Raji (cell line): ENCODE data around the gene DAG1.

Source experiments
- POLR2A ChIP-seq: IDR thresholded peaks from 2 replicates; pipeline ENCODE4 v1.6.1; 2011; ENCODE audit warnings: low read depth, low read length, control low read depth; ENCODE audit not compliant: insufficient read depth

DAG1 gene

DNA sequence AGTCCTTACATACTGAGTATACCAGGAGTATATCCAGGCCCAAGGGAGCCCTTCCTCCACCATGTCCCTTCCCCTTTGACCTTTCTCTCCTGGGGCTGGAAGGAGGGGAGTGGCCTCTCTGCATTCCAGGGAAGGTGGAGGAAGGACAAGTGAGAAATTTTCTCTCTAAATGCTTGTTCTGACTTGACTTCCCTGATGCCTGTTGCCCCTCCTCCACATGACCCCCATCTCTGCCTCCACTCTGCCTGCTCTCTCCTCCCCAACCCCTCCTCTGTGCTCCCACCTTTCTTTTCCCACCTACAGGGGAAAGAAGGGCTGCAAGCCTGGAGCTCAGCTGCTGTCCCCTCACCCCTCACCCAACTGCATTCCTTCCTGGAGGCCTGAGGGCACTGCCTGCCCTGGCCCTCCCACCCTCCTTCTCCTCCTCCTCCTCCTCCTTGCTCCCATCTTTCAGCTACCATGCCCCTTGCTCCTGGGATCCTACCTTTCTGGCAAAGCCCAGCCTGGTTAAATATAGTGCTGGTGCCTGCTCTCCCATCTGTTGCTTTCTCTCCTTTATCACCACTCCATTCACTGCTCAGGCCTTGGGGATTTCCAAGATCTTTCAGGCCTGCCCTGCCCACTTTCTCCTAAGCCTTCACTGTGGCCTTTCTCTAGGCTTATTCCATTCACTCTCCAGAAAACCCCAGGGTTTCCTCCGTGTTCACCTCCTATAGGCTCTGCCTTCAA is 8.5 kb upstream of the DAG1 start:
- no peak for TF ChIP-seq POLR2A

DNA sequence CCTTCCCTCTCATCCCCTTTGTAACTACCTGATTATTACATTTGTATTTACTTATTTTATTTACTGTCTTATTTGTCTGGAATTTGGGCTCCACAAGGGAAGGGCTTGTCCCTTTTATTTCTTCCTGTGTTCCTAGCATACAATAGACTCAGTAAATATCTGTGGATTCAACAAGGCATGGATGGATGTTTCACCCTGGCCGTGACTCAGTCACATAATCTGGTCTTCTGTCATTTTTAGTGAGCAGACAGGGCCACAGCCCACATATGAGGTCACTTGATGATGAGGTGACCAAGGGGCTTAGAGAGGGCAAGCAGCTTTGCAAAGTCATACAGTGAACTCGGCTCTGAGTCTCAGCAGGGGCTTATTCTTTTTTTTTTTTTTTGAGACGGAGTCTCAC is 7.8 kb upstream of the DAG1 start:
- no peak for TF ChIP-seq POLR2A

DNA sequence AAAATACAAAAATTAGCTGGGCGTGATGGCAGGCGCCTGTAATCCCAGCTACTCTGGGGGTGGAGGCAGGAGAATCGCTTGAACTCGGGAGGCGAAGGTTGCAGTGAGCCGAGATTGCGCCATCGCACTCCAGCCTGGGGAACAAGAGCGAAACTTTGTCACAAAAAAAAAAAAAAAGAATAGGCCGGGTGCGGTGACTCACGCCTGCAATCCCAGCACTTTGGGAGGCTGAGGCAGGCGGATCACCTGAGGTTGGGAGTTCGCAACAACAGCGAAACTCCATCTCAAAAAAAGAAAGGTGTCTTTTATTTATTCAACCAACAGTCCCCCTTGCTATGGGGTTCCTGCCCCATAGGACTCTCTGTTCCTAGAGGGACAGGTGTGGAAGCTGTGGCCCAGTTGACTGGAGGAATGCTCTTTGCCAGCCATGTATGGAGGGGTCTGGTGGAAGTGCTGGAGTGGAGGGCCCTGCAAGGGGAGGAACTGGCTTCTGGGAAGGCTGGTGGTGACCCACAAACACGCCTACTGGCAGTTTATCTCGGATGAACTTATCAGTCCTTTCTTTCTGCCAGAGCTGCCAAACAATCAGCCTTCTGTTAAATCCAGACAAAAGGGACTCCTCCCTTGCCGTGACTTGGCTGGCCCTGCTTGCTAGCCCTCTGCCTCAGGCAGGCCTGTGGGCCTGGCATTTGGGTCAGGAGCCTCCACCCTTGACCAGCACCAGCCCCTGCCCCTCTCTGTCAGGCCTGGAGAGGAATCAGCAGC is 4.6 kb upstream of the DAG1 start:
- no peak for TF ChIP-seq POLR2A

DNA sequence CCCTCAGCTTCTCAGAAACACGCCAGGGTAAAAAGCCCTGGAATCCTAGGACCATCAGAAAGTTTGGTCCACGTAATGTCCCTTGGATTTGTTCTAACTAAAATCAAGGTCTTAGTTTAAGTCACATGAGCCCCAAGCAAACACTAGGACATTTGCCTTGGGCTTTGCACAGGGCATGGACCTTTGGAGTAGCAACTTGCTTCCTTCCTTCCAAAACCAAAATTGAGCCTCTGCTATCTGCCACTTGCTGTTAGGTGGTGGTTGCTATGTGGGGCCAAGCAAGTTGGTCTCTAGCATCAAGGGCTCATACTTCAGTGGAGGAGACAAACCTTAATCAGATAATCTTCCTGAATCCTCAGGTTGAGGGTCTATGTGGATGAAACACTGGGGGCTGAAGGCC is 4.0 kb upstream of the DAG1 start:
- no peak for TF ChIP-seq POLR2A

DNA sequence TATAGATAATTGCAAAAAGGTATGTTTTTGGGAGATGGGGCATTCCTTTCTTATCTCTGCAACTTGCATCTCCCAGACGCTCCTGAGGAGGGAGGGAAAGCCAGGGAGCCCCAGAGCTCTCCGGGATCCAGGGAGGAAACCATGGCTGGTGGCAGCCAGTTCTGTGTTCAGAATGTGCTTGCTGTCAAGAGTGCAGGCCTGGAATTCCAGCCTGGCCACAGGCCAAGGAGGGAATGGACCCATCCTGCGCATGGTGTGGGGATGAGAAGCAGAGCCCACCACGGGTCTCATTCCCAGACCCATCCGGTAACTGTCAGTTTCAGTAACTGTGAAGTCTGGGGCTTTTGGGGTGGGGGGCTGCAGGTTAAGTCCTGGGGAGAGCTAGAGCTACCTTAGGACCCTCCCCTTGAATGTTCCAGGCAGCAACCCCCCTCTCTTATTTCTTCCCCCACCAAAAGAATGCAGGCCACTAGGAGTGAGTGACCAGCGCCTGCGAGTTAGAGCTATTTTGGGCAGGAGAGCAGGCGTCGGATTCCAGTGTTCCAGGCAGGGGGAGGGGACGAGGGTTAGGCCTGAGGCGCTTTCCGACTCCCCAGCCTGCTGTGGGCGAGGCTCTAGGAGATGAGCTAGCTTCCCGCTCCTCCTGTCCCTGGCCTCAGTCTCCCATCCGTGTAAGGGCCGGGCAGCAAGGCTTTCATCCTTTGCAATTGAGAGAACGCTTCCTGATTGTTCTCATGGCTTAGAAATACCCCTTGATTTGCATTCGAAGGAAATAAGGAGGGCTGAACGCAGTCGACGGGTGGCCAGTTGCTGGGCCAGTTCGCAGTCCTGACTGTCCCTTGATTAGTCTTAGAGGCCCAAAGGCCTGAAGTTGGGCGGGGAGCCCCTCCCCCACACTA is 781 bp upstream of the DAG1 start:
- TF ChIP-seq POLR2A = no peak; the same call in 1 of the 2 replicates

DNA sequence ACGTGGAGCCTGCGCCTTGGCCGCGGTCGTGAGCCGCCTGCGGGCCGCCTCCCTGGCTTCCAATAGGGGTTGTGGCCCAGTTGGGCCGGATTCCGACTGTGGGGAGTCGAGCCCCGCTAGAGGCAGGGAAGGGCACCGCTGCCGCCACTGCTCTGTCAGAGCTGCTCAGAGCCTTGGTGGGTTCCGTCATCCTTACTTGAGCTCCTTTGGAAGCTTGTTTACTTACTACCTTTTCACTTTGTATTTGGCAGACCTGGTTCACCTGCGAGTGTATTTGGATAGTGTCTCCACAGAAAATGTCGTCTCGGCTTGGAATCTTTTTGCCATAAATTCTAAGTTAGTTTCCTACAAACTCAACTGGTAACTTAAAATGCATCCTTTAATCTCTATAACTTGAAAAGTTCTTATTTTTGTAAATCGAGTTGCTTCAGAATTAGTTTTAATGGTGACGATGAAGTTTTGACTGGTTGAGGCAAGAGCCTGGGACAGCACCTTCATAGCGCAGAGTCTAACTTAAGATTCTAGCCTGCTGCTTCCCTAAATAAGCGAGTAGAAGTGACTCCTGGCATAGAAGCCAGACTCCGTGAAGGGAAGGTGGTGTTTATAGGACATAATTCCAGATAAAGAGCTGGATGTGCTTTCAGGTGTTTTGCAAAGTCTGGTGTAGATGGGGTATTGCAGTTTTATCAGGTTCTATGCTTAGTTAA is 800 bp downstream of the DAG1 start:
- no peak for TF ChIP-seq POLR2A

DNA sequence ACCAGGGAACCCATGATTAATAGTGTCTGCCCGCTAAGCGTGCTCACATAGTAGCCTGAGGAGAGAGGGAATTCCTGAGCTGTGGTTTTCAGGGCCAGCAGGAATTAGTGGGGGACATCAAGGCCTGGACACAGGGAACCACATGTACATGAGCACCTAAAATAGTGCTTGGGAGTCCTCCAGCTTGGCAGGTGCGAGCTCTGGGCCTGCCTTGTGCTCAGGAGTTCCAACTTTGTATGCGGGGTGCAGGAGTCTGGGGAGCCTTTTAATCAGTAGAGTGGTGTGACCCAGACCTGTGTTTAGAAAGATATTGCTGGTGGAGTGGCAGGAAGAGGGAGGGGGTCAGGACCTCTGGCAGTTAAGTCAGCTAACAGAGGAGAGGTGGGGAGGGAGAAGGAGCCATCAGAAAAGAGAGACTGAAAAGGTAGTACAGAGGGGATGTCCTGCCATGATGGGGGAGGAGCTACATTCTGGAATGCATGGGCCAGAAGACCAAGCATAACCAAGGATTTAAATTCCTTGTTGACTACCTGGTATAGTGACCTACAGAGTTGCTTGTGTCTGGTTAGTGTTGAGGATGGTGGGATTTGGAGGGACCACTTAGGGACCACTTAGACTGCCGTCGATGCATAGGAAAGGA is 1.9 kb downstream of the DAG1 start:
- no peak for TF ChIP-seq POLR2A

DNA sequence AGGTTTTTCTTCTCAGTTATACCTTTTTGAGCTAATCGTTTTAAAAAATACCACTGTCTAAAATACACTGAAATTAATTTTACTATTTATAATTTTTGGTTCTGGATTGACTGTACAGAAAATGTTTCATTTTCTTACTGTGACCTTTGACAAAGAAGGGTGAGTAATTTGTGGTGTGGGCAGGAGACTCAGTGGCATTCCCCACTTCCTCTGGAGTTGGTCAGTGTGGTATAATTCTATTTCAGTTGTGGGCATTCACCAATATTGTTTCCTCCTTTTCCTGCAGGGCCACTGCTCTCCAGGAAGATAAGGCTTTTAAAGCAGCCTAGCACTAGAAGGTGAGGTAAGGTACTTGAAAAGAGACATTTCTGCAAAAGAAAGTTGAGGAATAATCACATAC is 6.5 kb downstream of the DAG1 start:
- TF ChIP-seq POLR2A = no peak

DNA sequence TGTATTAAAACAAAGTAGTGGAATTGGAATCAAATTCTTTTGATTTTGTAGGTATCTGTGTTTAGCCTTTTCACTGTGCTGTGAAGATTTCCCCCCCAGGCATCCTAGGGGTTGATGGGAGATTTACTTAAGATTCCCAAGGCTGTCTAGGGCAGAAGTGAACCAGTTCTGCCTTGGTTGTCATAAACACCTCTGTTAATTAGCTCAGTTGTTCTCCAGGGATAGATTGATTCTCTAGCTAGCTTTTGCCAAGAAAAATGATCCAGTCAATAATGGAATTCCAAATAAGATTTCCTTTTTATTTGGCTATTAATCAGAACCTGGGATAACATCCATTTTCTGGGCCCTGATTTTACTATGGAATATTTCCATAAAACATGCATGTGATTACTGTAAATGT is 12.7 kb downstream of the DAG1 start:
- no peak for TF ChIP-seq POLR2A

DNA sequence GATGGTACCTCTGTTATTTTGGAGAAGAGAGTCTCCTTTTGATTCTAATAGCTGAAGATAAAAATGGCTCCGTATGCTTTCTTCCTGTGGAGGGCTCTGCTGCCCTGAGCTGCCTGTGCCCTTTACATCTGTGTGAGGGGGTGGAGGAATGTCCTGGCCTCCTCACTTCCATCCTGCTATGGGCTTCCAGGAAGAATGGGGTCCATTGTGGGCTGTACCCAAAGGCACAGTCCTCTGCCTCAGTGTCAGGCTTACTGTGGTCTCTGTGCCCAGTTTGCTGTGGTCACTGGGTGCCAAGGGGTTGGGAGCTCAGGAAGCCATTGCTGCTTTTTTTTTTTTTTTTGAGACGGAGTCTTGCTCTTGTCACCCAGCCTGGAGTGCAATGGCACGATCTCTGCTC is 14.4 kb downstream of the DAG1 start:
- TF ChIP-seq POLR2A = no peak

DNA sequence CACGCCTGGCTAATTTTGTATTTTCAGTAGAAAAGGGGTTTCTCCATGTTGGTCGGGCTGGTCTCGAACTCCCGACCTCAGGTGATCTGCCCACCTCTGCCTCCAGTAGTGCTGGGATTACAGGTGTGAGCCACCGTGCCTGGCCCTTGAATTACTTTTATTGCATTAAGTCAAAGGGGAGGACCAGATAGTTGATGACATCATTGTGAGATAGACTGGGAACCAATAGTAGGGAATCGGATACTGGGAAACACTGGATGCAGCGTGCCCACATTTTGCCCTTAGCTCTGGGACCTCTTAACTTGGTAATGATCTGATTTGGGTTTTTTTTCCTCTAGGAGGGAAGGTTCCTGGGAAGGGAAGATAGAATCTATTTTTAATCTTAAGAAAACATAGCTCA is 19.2 kb downstream of the DAG1 start:
- no peak for TF ChIP-seq POLR2A

DNA sequence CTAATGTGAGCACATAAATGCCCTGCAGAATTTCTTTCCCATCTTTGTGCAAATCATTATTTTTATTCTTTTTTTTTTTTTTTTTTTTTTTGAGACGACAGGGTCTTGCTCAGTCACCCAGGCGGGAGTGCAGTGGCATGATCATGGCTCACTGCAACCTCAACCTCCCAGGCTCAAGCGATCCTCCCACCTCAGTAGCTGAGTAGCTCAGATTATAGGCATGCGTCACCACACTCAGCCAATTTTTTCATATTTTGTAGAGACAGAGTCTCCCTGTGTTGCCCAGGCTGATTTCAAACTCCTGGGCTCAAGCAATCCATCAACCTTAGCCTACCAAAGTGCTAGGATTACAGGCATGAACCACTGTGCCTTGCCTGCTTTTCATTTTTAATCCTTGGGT is 22.9 kb downstream of the DAG1 start:
- no peak for TF ChIP-seq POLR2A

DNA sequence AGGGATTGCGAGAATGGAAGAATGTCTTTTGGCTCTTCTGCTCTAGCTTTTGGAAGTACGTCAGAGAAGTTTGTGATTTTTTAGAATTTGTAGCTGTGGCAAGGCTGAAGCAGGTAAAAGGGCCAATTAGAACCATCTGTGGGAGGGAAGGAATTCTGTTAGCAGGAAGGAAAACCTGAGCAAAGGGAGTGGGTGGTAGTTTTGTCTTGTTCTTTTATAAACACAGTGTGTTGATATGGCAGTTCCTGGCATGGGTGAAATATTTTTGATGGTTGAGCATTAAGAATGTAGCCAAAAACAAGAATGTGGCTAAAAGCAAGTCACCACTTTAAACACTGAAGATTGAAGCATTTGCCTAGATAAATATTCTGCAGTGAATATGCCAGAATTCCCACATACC is 23.8 kb downstream of the DAG1 start:
- TF ChIP-seq POLR2A = no peak

DNA sequence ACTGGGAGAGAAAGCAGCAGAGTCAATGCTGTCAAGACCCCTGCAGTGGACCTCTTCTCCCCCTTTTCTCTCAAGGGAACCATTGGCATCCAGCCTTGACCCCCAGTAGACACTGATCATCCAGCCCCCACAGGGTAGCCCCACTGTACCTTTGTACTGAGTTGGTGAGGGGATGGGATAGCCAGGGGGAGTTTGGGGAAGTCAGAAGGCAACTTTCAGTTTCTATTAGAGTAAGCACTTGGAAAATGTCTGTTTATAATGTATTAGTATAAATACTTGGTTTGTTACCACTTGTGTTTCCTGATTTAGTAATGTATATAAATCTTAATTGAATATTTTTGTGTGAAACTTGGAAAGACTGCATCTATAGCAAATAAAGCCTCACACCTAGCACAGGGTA is 25.0 kb downstream of the DAG1 start:
- no peak for TF ChIP-seq POLR2A
